NCI-H748 treated with DMSO at 0.1 percent for 48 hours (cell line): ENCODE results near the gene TAF4.
A peak's percentile ranks its signal among the peaks of the same experiment; 100 is the strongest.

Source experiments
- DNase-seq: peaks from one replicate; lab custom pipeline; 2025; lab: John Stamatoyannopoulos, UW

The TAF4 gene

GRCh38 chr20:61929971-61930666 is 135.6 kb downstream of the TAF4 start:
- DNase-seq, result no peak

- no peak for DNase-seq
These were observed 136.1 kb downstream of the TAF4 start for GRCh38 chr20:61929561-61929960.

- DNase-seq, result no peak
These were observed 137.7 kb downstream of the TAF4 start for GRCh38 chr20:61927826-61928541.

- no peak for DNase-seq
These were observed 138.4 kb downstream of the TAF4 start for GRCh38 chr20:61927193-61927825.

- DNase-seq, result no peak
These were observed 138.9 kb downstream of the TAF4 start for GRCh38 chr20:61926796-61927192.

GRCh38 chr20:61926253-61926613 is 139.4 kb downstream of the TAF4 start:
- no peak for DNase-seq

GRCh38 chr20:61925555-61926252 is 140.0 kb downstream of the TAF4 start:
- DNase-seq, result peak; percentile 32

- DNase-seq, result no peak
These were observed 140.7 kb downstream of the TAF4 start for GRCh38 chr20:61924858-61925554.
